Lower leg skin (tissue), 4 donors: ENCODE results near the gene DNAH11. TPM values are rescaled to one million over a fixed set of nuclear protein-coding genes. Genes with fewer than 3 reads are reported as not detected.

Experiments used
- DNase-seq, 2 donors: peaks; one replicate each; pipeline ENCODE4 v3.0.0-alpha.2; 2019; ENCODE audit warnings: low spot score in 2 of 2
- H3K4me3 ChIP-seq: fragments of 200-600 bp; sonication (generic); 2 replicates; pipeline ENCODE4 v1.5.1; 2017; ENCODE audit warnings: mild to moderate bottlenecking, low read depth; ENCODE audit not compliant: poor library complexity, severe bottlenecking
- POLR2A ChIP-seq, 2 donors: fragments of 450-650 bp; IDR thresholded peaks; one replicate each; pipeline ENCODE4 v1.6.1; 2016 to 2017; ENCODE audit warnings: antibody characterized with exemption in 2 of 2, mild to moderate bottlenecking in 1 of 2, moderate library complexity in 1 of 2
- WGBS, 2 donors: methylation state at CpG; one replicate each; pipeline ENCODE4 v1.1.5; 2018; 5-methylcytosine and 5-hydroxymethylcytosine counted together
- intact Hi-C: fragments of 100-400 bp; cut with DNase I; formaldehyde crosslinking; loops from one replicate; pipeline ENCODE4 v1.15.0; 2023; ENCODE audit warnings: low total_unique reads
- total RNA-seq, 4 donors: library from RNA; depleted of rRNA; stranded (reverse); fragments of >200 nt; gene quantifications; one replicate each; pipeline ENCODE4 v1.1.0, GENCODE V29; 2016
- TF ChIP-seq, protein P1 (sequence below), 3 donors: fragments of 450-650 bp; IDR thresholded peaks; one replicate each; pipeline ENCODE4 v1.5.1; 2016; ENCODE audit warnings: antibody characterized with exemption in 3 of 3, mild to moderate bottlenecking in 3 of 3, moderate library complexity in 2 of 3

DNAH11 gene
- total RNA-seq, 4 donors from 2014 or later: 0.88 to 10.0 (median 4.1) TPM

GRCh38 chr7:21898265-21898930 lies 355.6 kb downstream of the DNAH11 start:
- TF ChIP-seq, protein P1, sequence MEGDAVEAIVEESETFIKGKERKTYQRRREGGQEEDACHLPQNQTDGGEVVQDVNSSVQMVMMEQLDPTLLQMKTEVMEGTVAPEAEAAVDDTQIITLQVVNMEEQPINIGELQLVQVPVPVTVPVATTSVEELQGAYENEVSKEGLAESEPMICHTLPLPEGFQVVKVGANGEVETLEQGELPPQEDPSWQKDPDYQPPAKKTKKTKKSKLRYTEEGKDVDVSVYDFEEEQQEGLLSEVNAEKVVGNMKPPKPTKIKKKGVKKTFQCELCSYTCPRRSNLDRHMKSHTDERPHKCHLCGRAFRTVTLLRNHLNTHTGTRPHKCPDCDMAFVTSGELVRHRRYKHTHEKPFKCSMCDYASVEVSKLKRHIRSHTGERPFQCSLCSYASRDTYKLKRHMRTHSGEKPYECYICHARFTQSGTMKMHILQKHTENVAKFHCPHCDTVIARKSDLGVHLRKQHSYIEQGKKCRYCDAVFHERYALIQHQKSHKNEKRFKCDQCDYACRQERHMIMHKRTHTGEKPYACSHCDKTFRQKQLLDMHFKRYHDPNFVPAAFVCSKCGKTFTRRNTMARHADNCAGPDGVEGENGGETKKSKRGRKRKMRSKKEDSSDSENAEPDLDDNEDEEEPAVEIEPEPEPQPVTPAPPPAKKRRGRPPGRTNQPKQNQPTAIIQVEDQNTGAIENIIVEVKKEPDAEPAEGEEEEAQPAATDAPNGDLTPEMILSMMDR (IDR thresholded peaks at IDR 0.05): no peak
- TF ChIP-seq POLR2A (IDR thresholded peaks at IDR 0.05): no peak
- DNase-seq: no peak
- no peak overlapping the region for H3K4me3 ChIP-seq
- intact Hi-C loops: no loop called here
- 74 to 80% methylated on average over 17 of the region's 17 CpGs for WGBS, 2 donors

DNA sequence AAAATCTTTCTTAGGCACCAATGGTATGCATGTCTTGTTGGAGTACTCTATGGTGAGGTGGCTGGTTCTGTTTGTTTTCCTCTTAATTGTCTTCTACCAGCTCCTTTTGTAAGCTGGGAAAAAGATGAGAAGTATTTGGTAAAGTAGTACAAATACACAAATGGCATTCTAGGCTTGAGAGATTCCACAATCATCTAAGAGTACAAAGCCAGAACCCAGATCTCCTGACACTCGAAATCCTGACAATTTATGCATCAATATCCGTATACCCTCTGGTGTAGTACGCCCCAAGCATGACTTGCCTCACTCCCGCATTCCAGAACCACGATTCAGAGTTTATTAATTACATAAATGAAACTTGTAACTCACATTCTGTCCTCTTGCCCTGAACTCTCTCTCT lies 359.4 kb downstream of the DNAH11 start:
- DNase-seq: no peak
- TF ChIP-seq POLR2A (IDR thresholded peaks at IDR 0.05): no peak
- TF ChIP-seq, protein P1 (IDR thresholded peaks at IDR 0.05): no peak
- intact Hi-C loops: no loop called here
- WGBS, 2 donors: 55 to 66% methylated on average over 5 of the region's 5 CpGs
- H3K4me3 ChIP-seq: no peak overlapping the region

- no peak for DNase-seq
- 91% methylated on average over 14 of the region's 14 CpGs for WGBS, 2 donors
- no peak overlapping the region for H3K4me3 ChIP-seq
- intact Hi-C loops: no loop called here
- TF ChIP-seq POLR2A (IDR thresholded peaks at IDR 0.05): no peak
- TF ChIP-seq, protein P1 (IDR thresholded peaks at IDR 0.05): no peak
Observed at GRCh38 chr7:21903020-21903786, 360.4 kb downstream of the DNAH11 start.

DNA sequence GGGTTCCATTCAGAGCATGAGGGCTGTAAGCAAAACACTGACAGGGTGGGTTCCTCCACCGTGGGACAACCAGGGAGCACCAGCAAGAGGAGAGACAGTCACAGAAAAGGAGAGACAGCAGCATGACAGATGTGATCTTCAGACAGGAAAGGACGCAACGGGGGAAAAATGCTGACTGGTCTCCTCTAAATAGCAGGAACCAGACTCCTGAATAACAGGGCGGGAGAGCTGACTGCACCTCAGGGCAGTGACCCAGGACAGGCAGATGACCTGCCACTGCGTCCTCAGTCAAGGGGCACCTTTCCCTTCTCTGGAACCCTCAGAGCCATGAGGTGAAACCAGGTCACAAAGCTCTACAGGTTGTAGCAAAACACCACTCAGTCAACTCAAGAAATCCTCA lies 365.9 kb downstream of the DNAH11 start:
- DNase-seq: no peak
- intact Hi-C loops: no loop called here
- H3K4me3 ChIP-seq: no peak overlapping the region
- no peak for TF ChIP-seq POLR2A (IDR thresholded peaks at IDR 0.05)
- TF ChIP-seq, protein P1 (IDR thresholded peaks at IDR 0.05): no peak
- WGBS, 2 donors: 87 to 89% methylated on average over 5 of the region's 5 CpGs

- H3K4me3 ChIP-seq: no peak overlapping the region
- no peak for TF ChIP-seq POLR2A (IDR thresholded peaks at IDR 0.05)
- TF ChIP-seq, protein P1 (IDR thresholded peaks at IDR 0.05): no peak
- WGBS, 2 donors: 77 to 82% methylated on average over 6 of the region's 6 CpGs
- intact Hi-C loops: no loop called here
- DNase-seq: no peak
Observed at GRCh38 chr7:21910253-21910652, 367.4 kb downstream of the DNAH11 start.
